ENCODE measurements around the gene SKAP2. TPM values are rescaled to one million over a fixed set of nuclear protein-coding genes. Genes with fewer than 3 reads are reported as not detected.

SKAP2 gene
- total RNA-seq, 2 experiments from 2014 or later, result 11.2 to 11.9 TPM

DNA sequence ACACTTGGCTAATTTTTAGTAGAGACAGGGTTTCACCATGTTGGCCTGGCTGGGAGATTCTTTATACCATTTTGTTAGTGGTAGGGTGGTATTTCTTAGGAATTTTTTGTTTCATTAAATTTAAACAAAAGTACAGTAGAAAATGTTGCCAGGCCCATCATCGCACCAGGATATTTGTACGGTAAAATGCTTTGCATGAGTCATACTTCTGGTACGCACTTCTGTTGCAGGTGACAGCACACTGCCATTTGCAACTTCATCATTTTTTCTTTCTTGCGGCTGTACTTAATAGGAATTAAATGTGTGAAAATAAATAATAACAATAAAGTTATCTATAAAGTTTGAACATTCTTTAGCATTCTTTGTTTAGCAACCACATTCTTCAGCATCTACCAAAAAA lies 195.6 kb downstream of the SKAP2 start:
- peaks cover 19% of the 10 kb centered on the region for H3K4me1 Mint-ChIP-seq (ENCODE audit: low read depth)
- no peaks in the 10 kb centered on the region for H3K9me3 Mint-ChIP-seq
- intact Hi-C loops (cut with micrococcal nuclease), result loop anchor here (5.0 to 10.0 kb wide), 6 partner anchors 167 to 592 kb away; partner anchors contain the start of genes CBX3, HNRNPA2B1 and SNX10
- no peaks in the 10 kb centered on the region for H3K27me3 Mint-ChIP-seq
- DNase-seq, result no peak
- ChIA-PET POLR2A (no interaction called here), CTCF (interaction anchor here (2.2 to 4.7 kb wide), 2 partner anchors 291 to 299 kb away, joined by 10 to 48 read pairs; no protein-coding TSS in a partner anchor)
- H3K27ac Mint-ChIP-seq, result no peak overlapping the region
- H3K4me3 Mint-ChIP-seq, result no peak overlapping the region
- no peaks in the 10 kb centered on the region for H3K36me3 Mint-ChIP-seq

DNA sequence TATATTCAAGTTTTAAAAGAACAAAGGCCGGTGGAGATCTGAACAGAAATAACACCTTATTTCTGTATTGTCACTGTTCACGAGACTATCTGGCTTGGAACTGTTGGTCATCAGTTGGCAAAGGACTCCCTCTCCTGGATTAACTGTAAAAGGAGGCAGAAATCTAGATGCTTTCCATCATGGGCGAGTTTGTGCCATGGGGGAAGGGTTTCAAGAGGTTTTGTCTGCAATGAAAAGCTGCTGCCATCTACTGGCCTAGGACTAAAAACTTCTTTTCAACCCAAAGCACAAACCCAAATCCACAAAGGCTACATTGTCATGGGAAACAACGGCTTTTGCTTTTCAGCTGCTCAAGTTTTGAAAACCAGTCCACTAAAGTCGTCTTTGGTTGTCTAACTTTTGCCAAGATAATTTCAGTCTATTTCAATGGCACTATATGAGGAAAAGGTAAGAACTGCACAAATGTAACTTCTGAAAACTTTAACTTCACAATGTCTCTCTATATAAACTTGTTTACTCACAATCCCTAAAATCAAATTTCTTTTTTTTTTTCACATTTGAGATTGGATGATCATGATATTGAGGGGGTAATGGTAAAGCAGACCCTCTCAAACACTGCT lies 196.8 kb downstream of the SKAP2 start:
- DNase-seq, result peak; percentile 61
- Mint-ChIP-seq H3K4me3 (no peak overlapping the region), H3K9me3 (no peaks in the 10 kb centered on the region), H3K27me3 (no peaks in the 10 kb centered on the region), H3K4me1 (ENCODE audit: low read depth) (peaks cover 19% of the 10 kb centered on the region), H3K27ac (no peak overlapping the region), H3K36me3 (no peaks in the 10 kb centered on the region)
- intact Hi-C loops (cut with micrococcal nuclease), result loop anchor here (1.0 to 10.0 kb wide), 9 partner anchors 165 to 775 kb away; partner anchors contain the start of genes CBX3, HNRNPA2B1 and SNX10
- POLR2A ChIA-PET, result no interaction called here
- CTCF ChIA-PET, result interaction anchor here (0.7 to 4.7 kb wide), 17 partner anchors 8 to 775 kb away, joined by 3 to 48 read pairs (median 4); no protein-coding TSS in a partner anchor

- ChIA-PET CTCF (interaction anchor here (0.8 to 4.7 kb wide), 7 partner anchors 17 to 772 kb away, joined by 3 to 48 read pairs (median 5); no protein-coding TSS in a partner anchor), POLR2A (no interaction called here)
- H3K36me3 Mint-ChIP-seq, result no peaks in the 10 kb centered on the region
- no peaks in the 10 kb centered on the region for H3K27me3 Mint-ChIP-seq
- no peak overlapping the region for H3K4me3 Mint-ChIP-seq
- no peak overlapping the region for H3K27ac Mint-ChIP-seq
- H3K9me3 Mint-ChIP-seq, result no peaks in the 10 kb centered on the region
- H3K4me1 Mint-ChIP-seq (ENCODE audit: low read depth), result peaks cover 19% of the 10 kb centered on the region
- intact Hi-C loops (cut with micrococcal nuclease), result loop anchor here (5.0 to 10.0 kb wide), 6 partner anchors 163 to 588 kb away; partner anchors contain the start of genes CBX3, HNRNPA2B1 and SNX10
- peak; percentile 49 for DNase-seq
These were observed 199.5 kb downstream of the SKAP2 start for GRCh38 chr7:26664735-26665416.

GRCh38 chr7:26664274-26664673 lies 200.1 kb downstream of the SKAP2 start:
- Mint-ChIP-seq H3K27me3 (peaks cover 2% of the 10 kb centered on the region), H3K4me1 (ENCODE audit: low read depth) (peaks cover 19% of the 10 kb centered on the region), H3K4me3 (no peak overlapping the region), H3K27ac (no peak overlapping the region), H3K36me3 (no peaks in the 10 kb centered on the region), H3K9me3 (no peaks in the 10 kb centered on the region)
- ChIA-PET CTCF (interaction anchor here (0.8 to 4.7 kb wide), 6 partner anchors 17 to 299 kb away, joined by 3 to 48 read pairs (median 4); no protein-coding TSS in a partner anchor), POLR2A (no interaction called here)
- intact Hi-C loops (cut with micrococcal nuclease), result loop anchor here (10.0 kb wide), 2 partner anchors 369 to 459 kb away; partner anchors contain the start of genes CBX3, HNRNPA2B1 and SNX10
- DNase-seq, result no peak

GRCh38 chr7:26663874-26664273 lies 200.5 kb downstream of the SKAP2 start:
- ChIA-PET POLR2A (no interaction called here), CTCF (interaction anchor here (0.8 to 1.9 kb wide), 5 partner anchors 18 to 295 kb away, joined by 3 to 8 read pairs (median 3); no protein-coding TSS in a partner anchor)
- Mint-ChIP-seq H3K9me3 (no peaks in the 10 kb centered on the region), H3K27ac (no peak overlapping the region), H3K36me3 (no peaks in the 10 kb centered on the region), H3K4me1 (ENCODE audit: low read depth) (peaks cover 19% of the 10 kb centered on the region), H3K4me3 (no peak overlapping the region), H3K27me3 (peaks cover 3% of the 10 kb centered on the region)
- no peak for DNase-seq
- intact Hi-C loops (cut with micrococcal nuclease), result loop anchor here (10.0 kb wide), 2 partner anchors 369 to 459 kb away; partner anchors contain the start of genes CBX3, HNRNPA2B1 and SNX10

- no peak overlapping the region for H3K27ac Mint-ChIP-seq
- H3K9me3 Mint-ChIP-seq, result no peaks in the 10 kb centered on the region
- ChIA-PET POLR2A (no interaction called here), CTCF (no interaction called here)
- intact Hi-C loops (cut with micrococcal nuclease), result loop anchor here (10.0 kb wide), 2 partner anchors 368 to 458 kb away; partner anchors contain the start of genes CBX3, HNRNPA2B1 and SNX10
- no peak for DNase-seq
- H3K4me3 Mint-ChIP-seq, result no peak overlapping the region
- H3K4me1 Mint-ChIP-seq (ENCODE audit: low read depth), result peaks cover 17% of the 10 kb centered on the region
- H3K27me3 Mint-ChIP-seq, result peaks cover 5% of the 10 kb centered on the region
- H3K36me3 Mint-ChIP-seq, result no peaks in the 10 kb centered on the region
These were observed 201.7 kb downstream of the SKAP2 start for GRCh38 chr7:26662646-26663045.

DNA sequence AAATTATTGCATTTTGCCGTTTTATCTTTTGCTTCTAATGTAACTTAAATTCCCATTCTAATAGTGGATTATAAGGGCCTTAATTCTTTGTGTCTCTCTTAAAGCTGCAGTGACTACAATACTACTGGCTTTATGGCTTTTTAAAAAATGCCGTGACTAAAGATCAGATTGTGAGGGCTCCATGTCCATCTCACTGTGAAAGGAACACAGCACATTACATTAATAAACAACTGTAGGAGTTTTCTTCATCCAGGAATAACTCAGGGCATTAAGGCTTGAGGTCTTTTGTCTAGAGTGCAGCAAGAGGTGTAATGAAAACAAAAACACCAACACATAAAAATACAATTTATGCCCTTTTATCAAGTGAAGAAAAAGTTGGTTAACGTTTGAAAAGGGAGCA lies 205.3 kb downstream of the SKAP2 start:
- no peak for DNase-seq
- Mint-ChIP-seq H3K27ac (no peak overlapping the region), H3K4me1 (ENCODE audit: low read depth) (peaks cover under 1% of the 10 kb centered on the region), H3K4me3 (no peak overlapping the region), H3K36me3 (no peaks in the 10 kb centered on the region), H3K27me3 (peaks cover 13% of the 10 kb centered on the region), H3K9me3 (no peaks in the 10 kb centered on the region)
- CTCF ChIA-PET, result interaction anchor here (0.7 to 0.8 kb wide), 2 partner anchors 290 to 568 kb away, joined by 3 read pairs; no protein-coding TSS in a partner anchor
- intact Hi-C loops (cut with micrococcal nuclease), result no loop called here
- POLR2A ChIA-PET, result no interaction called here

DNA sequence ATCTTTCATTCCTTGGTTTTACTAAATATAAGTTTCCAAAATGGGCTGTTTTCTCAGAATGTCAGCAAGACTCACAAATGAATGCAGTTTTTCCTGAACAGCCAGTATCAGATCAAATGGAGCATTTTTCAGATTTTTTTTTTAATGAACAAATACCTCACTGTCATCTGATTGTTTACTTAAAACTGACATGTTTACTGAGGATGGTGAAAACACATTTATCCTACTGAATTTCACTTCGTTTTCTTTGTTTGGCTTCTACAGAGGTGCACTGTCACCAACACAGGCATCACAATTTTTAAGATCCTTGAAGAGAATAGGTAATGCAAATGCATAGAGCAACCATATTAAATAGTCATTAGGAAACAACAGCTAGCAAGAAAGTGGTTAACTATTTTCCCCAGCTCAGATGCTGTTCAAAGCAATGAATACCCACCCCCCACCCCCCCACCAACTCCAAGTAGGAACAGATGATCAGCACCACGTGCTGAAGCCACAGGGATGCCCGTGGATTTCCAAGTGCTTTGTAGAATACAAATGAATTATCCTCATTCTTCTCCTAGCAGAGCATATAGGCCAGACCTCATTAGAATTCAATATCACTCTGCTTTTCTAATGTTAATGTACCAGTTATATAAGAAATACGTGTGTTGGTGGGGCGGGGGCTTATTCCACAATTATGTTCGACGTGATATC lies 205.9 kb downstream of the SKAP2 start:
- intact Hi-C loops (cut with micrococcal nuclease), result no loop called here
- POLR2A ChIA-PET, result no interaction called here
- no peak for DNase-seq
- Mint-ChIP-seq H3K4me1 (ENCODE audit: low read depth) (no peaks in the 10 kb centered on the region), H3K9me3 (no peaks in the 10 kb centered on the region), H3K36me3 (no peaks in the 10 kb centered on the region), H3K4me3 (no peak overlapping the region), H3K27ac (no peak overlapping the region), H3K27me3 (peaks cover 13% of the 10 kb centered on the region)
- CTCF ChIA-PET, result no interaction called here

- Mint-ChIP-seq H3K4me1 (ENCODE audit: low read depth) (no peaks in the 10 kb centered on the region), H3K9me3 (no peaks in the 10 kb centered on the region), H3K27me3 (peaks cover 13% of the 10 kb centered on the region), H3K27ac (no peak overlapping the region), H3K36me3 (no peaks in the 10 kb centered on the region), H3K4me3 (no peak overlapping the region)
- no peak for DNase-seq
- POLR2A ChIA-PET, result no interaction called here
- CTCF ChIA-PET, result no interaction called here
- intact Hi-C loops (cut with micrococcal nuclease), result no loop called here
These were observed 206.6 kb downstream of the SKAP2 start for GRCh38 chr7:26657686-26658388.

GRCh38 chr7:26657206-26657641 lies 207.2 kb downstream of the SKAP2 start:
- peaks cover 13% of the 10 kb centered on the region for H3K27me3 Mint-ChIP-seq
- no peaks in the 10 kb centered on the region for H3K9me3 Mint-ChIP-seq
- H3K4me3 Mint-ChIP-seq, result no peak overlapping the region
- ChIA-PET POLR2A (no interaction called here), CTCF (interaction anchor here (1.4 kb wide), 1 partner anchor 11 kb away, joined by 5 read pairs; no protein-coding TSS in a partner anchor)
- H3K27ac Mint-ChIP-seq, result no peak overlapping the region
- no peak for DNase-seq
- no peaks in the 10 kb centered on the region for H3K4me1 Mint-ChIP-seq (ENCODE audit: low read depth)
- intact Hi-C loops (cut with micrococcal nuclease), result no loop called here
- no peaks in the 10 kb centered on the region for H3K36me3 Mint-ChIP-seq

GRCh38 chr7:26656735-26657134 lies 207.7 kb downstream of the SKAP2 start:
- POLR2A ChIA-PET, result no interaction called here
- H3K36me3 Mint-ChIP-seq, result no peaks in the 10 kb centered on the region

More at GRCh38 chr7:26656735-26657134, 207.7 kb downstream of the SKAP2 start:
- no peak overlapping the region for H3K27ac Mint-ChIP-seq
- no peak for DNase-seq
- peaks cover 13% of the 10 kb centered on the region for H3K27me3 Mint-ChIP-seq
- intact Hi-C loops (cut with micrococcal nuclease), result no loop called here
- H3K4me3 Mint-ChIP-seq, result no peak overlapping the region
- no peaks in the 10 kb centered on the region for H3K4me1 Mint-ChIP-seq (ENCODE audit: low read depth)
- CTCF ChIA-PET, result interaction anchor here (1.4 kb wide), 1 partner anchor 11 kb away, joined by 5 read pairs; no protein-coding TSS in a partner anchor
- H3K9me3 Mint-ChIP-seq, result no peaks in the 10 kb centered on the region

Measured in activated CD4-positive, alpha-beta memory T cell treated with anti-CD3 and anti-CD28 coated beads for 36 hours (primary cell).